Panc1 (cell line): ENCODE data around the gene SLC6A19.

Experiments
- POLR2AphosphoS5 ChIP-seq: IDR thresholded peaks from 2 replicates; pipeline ENCODE4 v1.6.1; 2012; ENCODE audit warnings: mild to moderate bottlenecking, low read depth, low read length, moderate library complexity
- TF ChIP-seq, protein P1 (sequence below): fragments of 450-650 bp; IDR thresholded peaks from 2 replicates; pipeline ENCODE4 v1.5.1; 2017; ENCODE audit warnings: mild to moderate bottlenecking

DNA sequence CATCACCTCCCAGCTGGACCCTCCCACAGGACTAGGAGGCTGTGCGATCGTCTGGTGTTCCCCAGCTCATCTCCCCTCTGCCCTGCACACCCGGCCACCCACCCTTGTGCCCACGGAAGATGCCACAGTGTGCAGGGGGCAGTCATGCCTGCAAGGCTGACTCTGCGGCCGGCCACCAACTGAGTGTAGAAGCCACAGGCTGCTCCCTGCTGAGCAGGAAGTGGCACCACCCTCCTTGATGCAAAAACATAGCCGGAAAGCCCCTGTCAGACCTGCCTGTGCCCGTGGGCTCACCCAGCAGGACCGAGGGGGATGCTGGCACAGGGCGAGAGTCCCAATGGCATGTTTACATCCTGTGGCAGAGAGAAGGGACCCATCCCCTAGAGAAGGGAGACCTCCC, 49.2 kb upstream of the SLC6A19 start:
- TF ChIP-seq, protein P1, sequence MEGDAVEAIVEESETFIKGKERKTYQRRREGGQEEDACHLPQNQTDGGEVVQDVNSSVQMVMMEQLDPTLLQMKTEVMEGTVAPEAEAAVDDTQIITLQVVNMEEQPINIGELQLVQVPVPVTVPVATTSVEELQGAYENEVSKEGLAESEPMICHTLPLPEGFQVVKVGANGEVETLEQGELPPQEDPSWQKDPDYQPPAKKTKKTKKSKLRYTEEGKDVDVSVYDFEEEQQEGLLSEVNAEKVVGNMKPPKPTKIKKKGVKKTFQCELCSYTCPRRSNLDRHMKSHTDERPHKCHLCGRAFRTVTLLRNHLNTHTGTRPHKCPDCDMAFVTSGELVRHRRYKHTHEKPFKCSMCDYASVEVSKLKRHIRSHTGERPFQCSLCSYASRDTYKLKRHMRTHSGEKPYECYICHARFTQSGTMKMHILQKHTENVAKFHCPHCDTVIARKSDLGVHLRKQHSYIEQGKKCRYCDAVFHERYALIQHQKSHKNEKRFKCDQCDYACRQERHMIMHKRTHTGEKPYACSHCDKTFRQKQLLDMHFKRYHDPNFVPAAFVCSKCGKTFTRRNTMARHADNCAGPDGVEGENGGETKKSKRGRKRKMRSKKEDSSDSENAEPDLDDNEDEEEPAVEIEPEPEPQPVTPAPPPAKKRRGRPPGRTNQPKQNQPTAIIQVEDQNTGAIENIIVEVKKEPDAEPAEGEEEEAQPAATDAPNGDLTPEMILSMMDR: no peak
- TF ChIP-seq POLR2AphosphoS5: no peak; the same call in 1 of the 2 replicates
